Mucosa of gallbladder (tissue), 1 donor: ENCODE measurements around the gene CCDC8. TPM values are rescaled to one million over a fixed set of nuclear protein-coding genes. Genes with fewer than 3 reads are reported as not detected.

Source experiments
- total RNA-seq: library from RNA; stranded (reverse); gene quantifications from one replicate; pipeline ENCODE4 v1.2.1, GENCODE V29; 2021
- donor health status: DM: no; HTN: no; CAD: no.

CCDC8 gene
- total RNA-seq, 1 donor from 2014 or later: 8.5 TPM

Other genes with a start within 250 kb of the CCDC8 start
- not detected for gene IGFL1, start 183.8 kb downstream of the CCDC8 start, total RNA-seq
- 52.0 TPM for gene HIF3A, start 116.5 kb downstream of the CCDC8 start, total RNA-seq
- gene PPP5C, start 66.5 kb downstream of the CCDC8 start, total RNA-seq: 66.2 TPM
- gene PNMA8C, start 15.4 kb upstream of the CCDC8 start, total RNA-seq: 1.4 TPM
- 9.6 TPM for gene PNMA8A, start 58.0 kb upstream of the CCDC8 start, total RNA-seq
- 5.3 TPM for gene PNMA8B, start 82.3 kb upstream of the CCDC8 start, total RNA-seq
- 325 TPM for gene CALM3, start 187.8 kb upstream of the CCDC8 start, total RNA-seq
- gene PTGIR, start 211.5 kb upstream of the CCDC8 start, total RNA-seq: 1.7 TPM
- not detected for gene GNG8, start 222.6 kb upstream of the CCDC8 start, total RNA-seq
- 31.0 TPM for gene DACT3, start 247.6 kb upstream of the CCDC8 start, total RNA-seq